ENCODE data around the gene OCRL.

The OCRL gene

DNA sequence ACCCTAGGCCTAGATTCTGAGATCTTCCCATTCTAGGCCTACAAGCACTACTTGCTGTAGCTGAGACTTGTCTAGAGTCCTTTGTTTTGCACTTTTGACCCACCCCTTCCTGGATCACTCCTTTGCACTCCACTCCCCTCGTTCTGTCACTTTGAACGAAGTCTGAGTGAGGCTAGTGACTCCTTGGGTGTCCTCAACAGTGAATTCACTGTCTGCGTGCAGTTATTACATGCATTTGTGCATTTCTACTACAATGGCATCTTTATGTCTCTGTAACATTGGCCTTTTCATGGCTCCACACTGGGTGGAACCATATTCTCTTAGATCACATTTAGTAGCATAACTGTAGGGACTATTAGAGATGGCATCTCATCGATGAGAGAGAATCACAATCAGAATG, 50.5 kb downstream of the OCRL start:
- DNase-seq = no peak

DNA sequence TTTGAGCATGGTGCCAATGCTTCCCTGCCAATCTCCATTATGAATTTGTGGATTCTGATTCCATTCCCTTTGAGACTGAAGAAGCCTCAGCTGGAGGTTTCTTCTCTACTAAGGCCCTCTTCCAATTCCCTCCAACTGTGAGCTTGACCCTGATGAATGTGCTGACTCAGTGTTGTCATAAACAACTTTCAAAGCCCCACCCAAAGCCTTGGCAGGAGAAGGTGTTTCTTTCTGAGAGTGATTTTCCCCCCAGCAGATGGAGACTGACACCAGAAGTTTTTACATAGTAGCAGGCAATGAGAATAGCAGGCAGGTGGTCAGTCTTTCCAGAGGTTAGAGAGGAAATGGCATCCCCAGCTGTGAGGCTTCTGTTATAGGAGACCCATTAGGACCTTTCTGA, 53.1 kb downstream of the OCRL start:
- DNase-seq = peak; percentile 12

DNA sequence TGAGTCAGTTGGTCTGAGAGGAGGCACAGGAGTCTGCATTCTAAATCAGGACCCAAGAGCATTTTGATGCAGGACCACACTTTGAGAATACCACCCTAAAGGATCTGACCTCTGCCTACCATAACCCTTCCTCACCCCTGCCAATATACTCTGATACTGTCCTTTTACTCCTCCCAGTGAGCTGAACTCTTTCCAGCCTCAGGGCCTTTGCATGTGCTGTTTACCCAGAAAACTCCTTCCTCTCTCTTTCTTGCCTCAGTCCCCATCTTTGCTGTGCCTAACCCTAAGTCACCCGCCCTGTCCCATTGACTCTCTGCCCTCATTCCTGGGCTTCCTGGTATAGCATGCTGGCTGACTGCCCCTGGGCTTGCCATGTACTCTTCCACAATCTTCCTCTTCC, 54.7 kb downstream of the OCRL start:
- DNase-seq = no peak

DNA sequence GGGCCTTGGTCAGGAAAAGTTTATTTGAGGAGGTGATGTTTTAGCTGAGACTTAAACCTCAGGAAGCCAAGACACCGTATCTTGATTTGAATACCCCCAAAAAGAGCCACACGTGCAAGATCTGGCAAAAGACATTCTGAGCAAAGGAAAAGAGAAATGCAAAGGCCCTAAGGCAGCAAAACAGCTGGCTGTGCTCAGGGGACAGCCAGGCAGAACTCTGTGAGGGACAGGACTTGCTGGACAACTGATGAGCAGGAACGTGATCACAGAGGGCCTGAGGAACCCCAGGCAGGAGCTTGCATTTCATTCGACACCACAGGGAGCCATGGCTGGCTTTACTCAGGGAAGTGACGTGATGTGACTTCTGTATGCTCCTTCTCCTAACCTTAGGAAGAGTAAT, 56.0 kb downstream of the OCRL start:
- DNase-seq = no peak

DNA sequence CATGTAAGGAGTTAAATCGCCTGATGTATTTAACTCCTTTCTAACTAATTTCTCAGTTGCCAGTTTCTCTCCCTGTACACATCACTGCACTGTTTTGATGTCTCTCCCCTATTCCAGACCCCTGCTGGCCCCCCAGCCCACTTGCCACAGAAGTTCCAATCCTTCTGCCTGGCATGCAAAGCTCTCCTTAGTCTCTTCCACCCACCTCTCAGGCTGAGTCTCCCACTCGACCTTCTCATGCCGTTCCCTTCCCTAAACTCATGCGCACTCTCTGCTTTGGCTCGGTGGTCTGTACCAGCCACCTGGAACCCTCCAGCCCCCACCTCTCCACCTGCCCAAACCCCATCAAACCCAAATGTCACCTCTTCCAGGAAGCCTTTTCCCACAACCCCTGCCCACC, 57.8 kb downstream of the OCRL start:
- no peak for DNase-seq

DNA sequence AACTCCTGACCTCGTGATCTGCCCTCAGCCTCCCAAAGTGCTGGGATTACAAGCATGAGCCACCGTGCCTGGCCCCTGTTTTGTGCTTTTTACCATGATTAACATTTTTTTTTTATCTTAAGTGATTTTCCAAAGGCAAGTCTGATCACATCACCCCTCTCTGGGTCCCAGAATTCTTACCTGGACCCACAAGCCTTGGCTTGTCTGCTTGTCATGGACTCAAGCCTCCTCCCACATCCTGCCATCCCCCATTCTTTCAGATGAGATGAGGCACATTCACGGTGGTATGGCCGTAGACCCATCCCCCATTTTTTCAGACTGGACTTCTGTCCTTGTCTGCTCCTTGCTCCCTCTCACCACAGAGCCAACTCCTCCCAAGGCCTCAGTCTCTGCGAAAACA, 59.4 kb downstream of the OCRL start:
- DNase-seq = no peak

DNA sequence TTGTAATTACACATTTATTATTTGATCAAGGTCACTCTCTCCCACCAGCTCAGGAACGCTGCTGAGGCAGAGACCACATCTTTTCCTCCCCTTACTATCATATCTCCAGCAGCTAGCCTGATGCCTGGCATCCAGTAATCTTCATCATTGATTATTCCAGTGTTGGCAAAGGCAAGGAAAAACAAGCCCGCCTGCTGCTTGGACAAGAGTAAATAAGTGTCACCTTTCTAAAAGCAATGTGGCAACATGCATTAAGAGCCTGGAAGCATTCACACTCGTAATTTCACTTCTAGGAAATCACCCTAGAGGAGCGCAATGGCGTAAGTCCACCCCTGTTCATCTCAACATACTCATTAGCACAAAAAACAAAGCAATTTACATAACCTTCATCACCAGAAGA, 59.9 kb downstream of the OCRL start:
- no peak for DNase-seq

DNA sequence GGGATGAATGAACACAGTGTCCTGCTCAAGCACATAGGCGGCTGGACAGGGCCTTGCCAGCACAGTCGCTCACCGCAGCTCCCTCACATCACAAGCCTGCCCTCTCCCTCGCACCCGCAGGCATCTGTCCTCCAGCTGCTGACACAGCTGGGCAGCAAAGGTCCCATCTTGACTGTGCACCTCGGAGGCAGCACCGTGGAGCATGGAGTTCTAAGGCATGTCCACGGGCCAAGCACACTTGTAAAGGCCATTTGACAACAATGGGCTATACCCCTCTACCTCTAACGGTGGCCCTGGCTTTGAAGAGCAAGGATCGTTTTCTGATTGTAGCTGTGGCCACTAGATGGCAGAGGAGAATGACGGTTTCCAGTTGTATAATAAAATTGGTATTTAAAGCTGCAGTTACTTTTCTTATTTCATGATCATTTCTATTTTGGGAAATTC, 60.9 kb downstream of the OCRL start:
- DNase-seq = no peak

DNA sequence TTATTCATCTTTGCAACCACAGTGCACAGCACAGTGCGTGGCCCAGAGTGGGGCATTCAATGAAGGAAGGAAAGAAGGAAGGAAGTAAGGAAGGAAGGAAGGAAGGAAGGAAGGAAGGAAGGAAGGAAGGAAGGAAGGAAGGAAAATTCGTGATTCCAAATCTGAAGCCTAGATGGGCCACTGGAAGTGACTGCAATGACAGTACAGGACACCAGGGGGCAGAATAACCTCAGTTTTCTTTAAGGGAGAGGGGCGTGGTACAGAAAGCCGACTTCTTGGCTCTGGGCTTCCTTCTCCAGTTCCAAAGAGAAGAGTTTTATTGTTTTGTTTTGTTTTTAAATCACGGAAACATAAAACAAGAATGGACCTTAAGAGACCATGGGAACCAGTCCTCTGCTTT, 66.9 kb downstream of the OCRL start:
- no peak for DNase-seq

DNA sequence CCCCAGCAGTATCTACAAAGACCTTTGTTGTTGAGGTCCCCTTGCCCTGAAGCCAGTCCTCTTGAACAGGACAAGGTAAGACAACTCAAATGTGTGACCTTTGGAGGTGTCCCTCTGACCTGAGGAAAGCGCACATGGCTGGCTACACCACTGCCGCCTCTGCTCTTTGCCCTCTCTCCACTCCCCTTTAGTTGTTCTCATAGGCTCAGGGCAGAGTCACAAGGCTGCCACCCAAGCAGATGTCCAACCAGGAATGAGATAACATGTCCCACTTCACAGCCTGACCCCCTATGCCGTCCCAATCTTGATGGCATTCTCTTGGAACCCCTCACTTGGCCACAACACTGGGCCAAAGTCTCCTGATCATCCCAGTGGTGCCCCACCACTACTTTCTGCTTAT, 68.4 kb downstream of the OCRL start:
- no peak for DNase-seq

DNA sequence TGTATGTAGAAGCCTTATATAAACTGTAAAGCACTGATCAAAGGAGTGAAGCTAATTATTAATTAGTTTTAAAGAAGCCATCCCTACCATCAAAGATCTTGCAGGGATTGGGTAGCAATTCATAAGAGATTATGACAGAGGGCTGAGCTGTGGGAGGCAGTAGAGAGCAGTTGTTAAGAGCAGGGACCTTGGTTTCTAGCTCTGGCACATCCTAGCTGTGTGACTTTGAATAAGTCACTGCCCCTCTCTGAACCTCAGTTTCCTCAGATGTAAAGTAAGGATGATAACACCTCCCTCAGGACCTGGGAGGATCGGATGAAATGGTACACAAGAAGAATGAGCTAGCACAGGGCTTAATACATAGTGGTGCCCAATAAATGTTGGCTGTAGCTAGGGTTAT, 69.3 kb downstream of the OCRL start:
- no peak for DNase-seq

DNA sequence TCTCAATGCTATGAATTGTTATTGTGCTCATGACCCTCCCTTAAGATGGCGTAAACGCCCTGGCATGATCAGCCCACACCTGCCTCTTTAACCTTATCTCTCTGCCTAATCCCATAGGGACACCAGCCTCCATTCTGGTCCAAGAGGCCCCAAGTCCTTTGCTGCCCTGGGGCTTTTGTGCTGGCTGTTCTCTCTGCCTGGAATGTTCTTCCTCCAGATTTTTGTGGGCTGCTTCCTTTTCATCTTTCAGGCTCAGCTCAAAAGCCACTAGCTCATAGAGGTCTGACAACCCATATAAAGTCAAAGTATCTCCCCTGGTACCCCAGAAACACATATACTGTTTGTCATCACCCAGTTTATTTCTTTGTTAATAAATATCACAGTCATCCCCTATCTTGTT, 72.3 kb downstream of the OCRL start:
- DNase-seq = no peak

DNA sequence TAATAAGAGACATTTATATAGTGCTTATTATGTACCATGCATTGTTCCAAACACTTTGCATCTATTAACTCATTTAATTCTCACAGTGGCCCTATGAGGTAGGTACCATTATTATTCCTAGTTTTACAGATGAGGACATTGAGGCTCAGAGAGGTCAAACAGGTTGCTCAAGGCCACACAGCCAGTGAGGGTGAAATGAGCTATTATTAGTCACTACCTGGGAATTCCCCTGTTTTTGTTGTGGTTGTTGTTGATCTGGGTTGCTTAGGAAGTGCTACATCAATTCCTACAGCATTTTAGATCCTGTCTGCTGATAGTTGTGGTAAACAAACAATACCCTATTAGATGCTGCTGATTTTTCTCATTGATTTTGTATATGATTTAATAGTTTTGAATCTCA, 73.5 kb downstream of the OCRL start:
- DNase-seq = no peak

DNA sequence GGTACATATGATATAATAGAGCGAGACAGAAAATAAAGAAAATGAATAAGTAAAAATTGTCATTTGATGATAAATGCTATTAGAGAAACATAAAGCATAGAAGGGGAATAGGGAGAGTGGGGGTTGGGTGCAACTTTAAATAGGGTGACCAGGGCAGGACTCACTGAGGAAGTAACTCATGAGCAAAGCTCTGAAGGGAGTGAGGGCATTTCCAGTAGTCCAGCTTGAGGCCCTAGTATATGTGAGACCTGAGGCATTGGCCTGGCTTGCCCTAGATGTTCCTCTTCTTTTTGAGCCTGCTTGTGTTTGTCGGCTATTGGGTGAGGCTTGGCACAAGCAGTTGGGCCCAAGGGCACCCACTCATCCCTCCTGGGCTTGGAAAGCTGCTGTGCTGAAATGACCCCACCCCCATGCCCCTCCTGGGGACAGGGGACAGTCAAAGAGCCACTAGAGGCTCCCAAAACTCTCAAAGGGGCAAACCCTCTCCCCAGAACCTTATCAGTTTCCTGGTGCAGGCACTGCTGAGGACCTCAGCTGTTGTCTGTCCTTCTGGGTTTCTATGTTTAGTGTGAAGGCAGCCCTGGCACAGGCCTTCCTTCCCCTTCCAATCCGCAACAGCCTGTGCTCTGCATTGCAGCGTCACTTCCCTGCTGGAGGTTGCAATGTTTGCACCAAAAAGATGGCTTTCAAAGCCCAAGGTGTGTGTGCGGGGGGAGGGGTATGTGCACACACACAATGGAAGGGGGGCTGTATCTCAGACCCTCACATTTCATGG, 74.6 kb downstream of the OCRL start:
- DNase-seq = no peak

DNA sequence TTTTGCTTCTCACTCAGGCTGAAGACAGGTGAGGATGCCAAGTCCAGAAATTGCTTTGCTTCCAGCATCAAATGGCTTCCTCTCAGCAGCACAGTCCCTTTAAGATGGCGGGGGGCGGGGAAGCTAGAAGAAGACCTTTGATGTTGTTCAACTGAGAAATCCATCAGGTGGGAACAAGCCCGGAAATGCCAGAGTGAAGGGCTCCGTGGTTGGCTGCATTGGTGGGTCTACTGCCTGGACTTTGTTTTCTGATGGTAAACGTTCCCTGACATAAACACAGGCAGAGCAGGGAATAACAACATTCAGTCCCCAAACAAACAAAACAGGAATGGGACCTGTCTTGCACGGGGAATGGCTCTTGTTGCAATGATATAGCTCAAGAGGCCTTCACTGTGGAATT, 77.4 kb downstream of the OCRL start:
- no peak for DNase-seq

DNA sequence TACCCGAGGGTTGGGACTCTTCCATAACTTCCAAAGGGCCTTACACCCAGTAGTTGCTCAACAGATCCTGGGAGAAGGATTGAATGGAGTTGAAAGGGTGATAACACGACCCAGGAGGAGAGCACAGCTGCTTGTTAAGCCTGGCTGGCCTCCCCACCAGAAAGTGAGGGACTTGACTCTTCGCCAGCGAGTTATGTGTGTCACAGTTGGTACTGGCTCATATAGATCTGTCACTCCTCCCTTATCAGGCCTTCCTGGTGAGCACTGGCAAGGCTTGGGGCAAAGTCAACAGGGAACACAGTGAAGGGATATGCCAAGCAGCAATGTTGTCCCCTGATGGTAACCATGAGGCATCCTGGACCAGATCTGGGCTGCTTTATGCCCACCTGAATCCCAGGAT, 78.9 kb downstream of the OCRL start:
- DNase-seq = no peak

DNA sequence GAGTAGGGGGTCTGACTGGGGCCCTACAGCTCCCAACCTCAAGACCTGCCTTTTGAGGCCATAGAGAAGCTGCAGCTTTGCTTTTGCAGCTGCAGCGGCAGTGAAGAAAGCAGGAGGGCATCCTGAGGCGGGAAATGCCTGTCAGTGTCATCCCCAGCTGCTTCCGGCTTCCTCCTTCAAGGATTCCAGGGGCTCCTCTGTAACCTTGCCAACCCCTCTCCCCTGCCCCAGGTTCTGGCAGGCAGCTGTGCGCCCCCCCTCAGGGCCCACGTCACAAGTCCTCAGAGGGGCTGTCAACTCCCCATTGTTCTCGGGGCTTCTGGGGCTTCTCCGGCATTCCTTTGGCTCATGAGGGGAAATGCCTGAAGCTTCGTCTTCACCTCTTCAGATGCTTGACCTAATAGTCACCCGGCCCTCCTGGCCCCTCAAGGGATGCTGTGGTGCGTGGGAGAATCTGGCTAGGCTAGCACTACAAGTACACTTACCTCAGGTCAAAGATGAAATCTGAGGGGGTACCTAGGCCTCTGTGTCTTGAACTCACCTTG, 82.8 kb downstream of the OCRL start:
- DNase-seq = peak; percentile 92

DNA sequence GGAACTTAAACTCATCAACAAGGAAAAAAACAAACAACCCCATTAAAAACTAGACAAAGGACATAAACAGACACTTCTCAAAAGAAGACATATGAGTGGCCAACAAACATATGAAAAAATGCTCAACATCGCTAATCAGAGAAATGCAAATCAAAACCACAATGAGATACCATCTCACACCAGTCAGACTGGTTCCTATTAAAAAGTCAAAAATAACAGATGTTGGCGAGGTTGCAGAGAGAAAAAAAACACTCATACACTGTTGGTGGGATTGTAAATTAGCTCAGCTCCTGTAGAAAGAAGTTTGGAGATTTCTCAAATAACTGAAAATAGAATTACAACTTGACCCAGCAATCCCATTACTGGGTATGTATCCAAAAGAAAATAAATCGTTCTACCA, 86.0 kb downstream of the OCRL start:
- DNase-seq = no peak

DNA sequence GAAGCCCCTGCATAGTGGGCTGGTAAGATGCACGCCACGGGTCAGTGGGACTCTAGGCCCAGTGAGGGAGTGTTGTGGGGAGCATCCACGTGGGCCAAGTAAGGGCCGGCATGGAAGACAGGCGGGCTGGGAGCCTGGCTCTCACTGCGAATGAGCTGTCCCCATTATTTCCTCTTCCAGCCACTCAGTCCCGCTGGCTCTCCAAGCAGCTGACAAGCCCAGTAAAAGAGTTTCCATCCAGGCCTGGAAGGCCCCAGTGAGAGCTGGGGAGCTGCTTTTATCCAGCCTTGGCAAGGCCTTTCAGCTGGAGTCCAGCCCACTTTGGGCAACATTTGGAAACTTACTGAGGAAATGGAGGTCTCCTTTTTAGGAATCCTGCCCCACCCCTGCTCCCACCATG, 89.8 kb downstream of the OCRL start:
- no peak for DNase-seq

DNA sequence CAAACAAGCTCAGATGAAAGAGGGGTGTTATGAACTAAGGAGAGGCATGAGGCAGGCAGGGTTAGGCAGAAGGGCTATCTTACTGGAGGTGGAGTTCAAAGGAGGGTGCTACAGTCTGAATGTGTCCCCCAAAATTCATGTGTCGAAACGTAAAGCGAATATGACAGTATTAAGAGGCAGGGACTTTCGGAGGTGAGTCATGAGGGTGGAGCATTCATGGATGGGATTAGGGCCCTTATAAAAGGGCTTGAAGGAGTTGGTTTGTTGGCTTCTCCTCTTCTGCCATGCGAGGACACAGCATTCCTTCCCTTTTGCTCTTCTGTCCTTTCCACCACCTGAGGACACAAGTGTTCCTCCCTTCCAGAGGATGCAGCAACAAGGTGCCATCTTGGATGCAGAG, 91.8 kb downstream of the OCRL start:
- DNase-seq = no peak

DNA sequence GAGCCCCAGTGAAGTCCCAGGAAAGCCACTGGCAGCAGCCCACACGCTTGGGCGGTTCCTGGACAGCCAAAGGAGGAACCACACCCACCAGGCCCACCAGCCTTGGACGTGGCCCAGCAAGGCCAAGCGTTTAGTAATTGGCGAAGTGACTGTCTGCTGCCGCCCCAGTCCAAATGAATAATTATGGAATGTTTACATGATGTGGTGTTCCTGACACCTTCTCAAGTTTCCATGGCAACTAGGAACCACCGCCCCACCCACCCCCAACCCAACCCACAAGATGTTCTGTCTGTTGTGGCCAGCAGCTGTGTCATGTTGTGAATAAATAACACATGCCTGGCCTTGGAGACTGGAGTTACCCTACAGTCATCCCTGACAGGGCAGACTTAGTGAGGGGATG, 92.4 kb downstream of the OCRL start:
- DNase-seq = no peak

DNA sequence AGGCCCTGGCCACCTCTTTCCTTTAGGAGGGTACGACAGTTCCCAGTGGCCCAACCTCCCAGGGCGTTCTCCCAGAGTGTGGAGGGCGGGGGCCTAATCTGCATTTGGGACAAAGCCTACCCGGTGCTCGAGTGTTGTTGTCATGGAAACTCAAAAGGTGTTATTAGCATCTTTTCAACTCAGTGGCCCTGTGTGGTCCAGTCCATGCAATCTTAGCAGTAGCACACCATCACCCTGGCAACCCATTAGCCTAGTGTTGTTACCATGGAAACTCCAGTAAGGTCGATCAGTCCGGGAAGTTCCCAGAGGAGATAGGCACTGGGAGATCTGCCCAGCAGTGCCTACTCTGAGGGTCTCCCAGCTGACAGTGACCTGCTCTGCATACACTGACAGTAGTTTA, 94.5 kb downstream of the OCRL start:
- DNase-seq = no peak

DNA sequence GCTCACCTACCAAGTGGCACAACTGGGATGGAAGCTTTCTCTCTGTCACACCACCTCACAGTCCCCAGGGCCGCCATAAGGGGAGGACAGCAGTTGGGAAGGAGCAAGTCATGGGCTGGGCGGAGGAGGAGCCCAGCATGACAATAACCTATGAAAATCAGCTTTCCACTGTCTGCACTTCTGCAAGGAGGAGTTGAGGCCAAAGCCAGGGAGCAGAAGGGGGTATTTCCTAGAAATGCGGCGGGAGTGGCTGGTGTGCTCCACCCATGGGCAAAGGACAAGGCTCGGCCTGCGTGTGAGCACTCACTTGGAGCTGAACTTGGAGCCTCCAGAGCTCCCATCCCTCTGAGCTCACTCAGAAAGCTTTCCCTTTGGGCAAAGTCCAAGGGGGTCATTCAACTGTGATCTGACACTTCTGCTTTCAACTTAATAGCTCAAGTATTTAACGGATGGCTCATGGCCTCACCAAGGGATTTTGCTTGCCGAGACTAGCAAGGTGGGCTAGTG, 96.2 kb downstream of the OCRL start:
- DNase-seq = no peak

DNA sequence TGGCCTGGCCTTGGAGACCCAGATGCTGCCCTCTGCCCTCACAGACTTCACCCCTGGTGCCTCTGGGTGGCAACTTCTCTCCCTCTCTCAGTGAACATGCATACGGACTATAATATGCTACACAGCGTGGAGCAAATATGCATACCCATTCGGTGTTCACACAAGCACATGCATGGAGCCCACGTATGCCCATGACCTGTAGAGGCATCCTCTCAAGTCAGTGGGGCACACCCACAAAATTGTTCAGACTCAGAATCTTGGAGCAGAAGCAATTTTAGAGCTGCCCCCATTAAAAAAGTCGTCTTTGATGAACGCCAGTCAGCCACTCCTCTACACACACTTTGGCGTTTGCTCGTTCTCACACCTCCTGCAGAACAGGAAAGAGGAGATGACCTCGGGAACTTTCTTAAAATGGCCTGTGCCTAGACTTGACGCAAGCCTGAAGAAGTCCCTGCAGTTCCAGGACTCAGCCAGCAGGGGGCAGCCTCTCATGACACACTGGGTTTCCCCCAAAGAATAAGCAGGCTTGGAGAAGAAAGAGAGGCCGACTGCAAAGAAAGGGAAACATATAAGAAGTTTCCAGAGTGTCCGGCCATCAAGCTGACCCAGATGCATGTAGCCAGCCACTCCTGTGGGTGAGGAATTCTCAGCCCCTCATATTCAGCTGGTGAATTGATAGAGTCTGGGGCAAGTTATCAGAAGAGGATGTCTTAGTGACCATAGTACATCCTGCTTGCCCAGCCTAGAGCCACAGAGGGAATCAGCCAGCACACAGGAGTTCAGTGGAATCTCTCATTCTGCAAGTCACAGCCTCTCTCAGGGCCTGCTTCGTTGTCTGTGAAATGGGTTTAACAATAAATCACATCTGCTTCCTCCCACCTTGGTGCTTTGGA, 97.4 kb downstream of the OCRL start:
- peak; percentile 17 for DNase-seq
